Neuronal stem cell (in vitro differentiated cells): ENCODE results near the gene GLIPR1L2.

Source experiments
- DNase-seq: peaks from one replicate; pipeline ENCODE4 v3.0.0-alpha.2; 2013; ENCODE audit warnings: low spot score
- H2AFZ ChIP-seq: one replicate; pipeline ENCODE4 v1.6.1; 2013; ENCODE audit warnings: mild to moderate bottlenecking, low read length, inconsistent platforms
- H2AK5ac ChIP-seq: 2 replicates; pipeline ENCODE4 v1.6.1; 2013; ENCODE audit warnings: low read depth, mild to moderate bottlenecking, inconsistent platforms, low read length, moderate library complexity, mixed read lengths
- H2BK120ac ChIP-seq: 2 replicates; pipeline ENCODE4 v1.6.1; 2013; ENCODE audit warnings: low read depth, mild to moderate bottlenecking, inconsistent platforms, low read length, moderate library complexity, mixed read lengths
- H2BK12ac ChIP-seq: one replicate; pipeline ENCODE4 v1.6.1; 2013; ENCODE audit warnings: low read length, inconsistent platforms
- H2BK15ac ChIP-seq: 2 replicates; pipeline ENCODE4 v1.6.1; 2013; ENCODE audit warnings: mild to moderate bottlenecking, low read length, inconsistent platforms, mixed read lengths
- H2BK5ac ChIP-seq: one replicate; pipeline ENCODE4 v1.6.1; 2013; ENCODE audit warnings: inconsistent platforms, mild to moderate bottlenecking, low read length, moderate library complexity
- H3K14ac ChIP-seq: one replicate; pipeline ENCODE4 v1.6.1; 2013; ENCODE audit warnings: low read length, inconsistent platforms
- H3K18ac ChIP-seq: 2 replicates; pipeline ENCODE4 v1.6.1; 2013; ENCODE audit warnings: low read length, inconsistent platforms
- H3K23ac ChIP-seq: 2 replicates; pipeline ENCODE4 v1.6.1; 2013; ENCODE audit warnings: low read depth, mild to moderate bottlenecking, mixed read lengths, low read length, inconsistent platforms; ENCODE audit not compliant: poor library complexity
- H3K27ac ChIP-seq: replicated peaks from 3 replicates; pipeline ENCODE4 v1.5.1; 2013; ENCODE audit warnings: low read length, inconsistent platforms
- H3K27me3 ChIP-seq, 3 experiments: 2 replicates each; pipeline ENCODE4 v1.6.1; 2013; ENCODE audit warnings: low read length in 3 of 3, mild to moderate bottlenecking in 2 of 3, inconsistent platforms in 1 of 3, low read depth in 1 of 3, mixed read lengths in 1 of 3, moderate library complexity in 1 of 3; ENCODE audit not compliant: control insufficient read depth in 3 of 3, insufficient read depth in 3 of 3
- H3K36me3 ChIP-seq, 2 donors: replicated peaks in 1 of 2; 2 replicates each; pipeline ENCODE4 v1.6.1; 2013; ENCODE audit warnings: low read length in 2 of 2; ENCODE audit not compliant: control insufficient read depth in 2 of 2, insufficient read depth in 2 of 2
- H3K4ac ChIP-seq: 2 replicates; pipeline ENCODE4 v1.6.1; 2013; ENCODE audit warnings: inconsistent platforms, mild to moderate bottlenecking, low read length, moderate library complexity
- H3K4me1 ChIP-seq, 2 donors: 1 replicate in 1 of 2; 2 replicates in 1 of 2; pipeline ENCODE4 v1.6.1; 2013; ENCODE audit warnings: low read length in 2 of 2, low read depth in 1 of 2; ENCODE audit not compliant: control insufficient read depth in 2 of 2, insufficient read depth in 1 of 2
- H3K4me2 ChIP-seq: one replicate; pipeline ENCODE4 v1.6.1; 2013; ENCODE audit warnings: mild to moderate bottlenecking, low read length, inconsistent platforms; ENCODE audit not compliant: insufficient read depth, poor library complexity, severe bottlenecking
- H3K4me3 ChIP-seq, 2 donors: 2 replicates each; pipeline ENCODE4 v1.5.1; 2013; ENCODE audit warnings: low read length in 2 of 2, mild to moderate bottlenecking in 2 of 2, inconsistent platforms in 1 of 2, moderate library complexity in 1 of 2
- H3K79me1 ChIP-seq: one replicate; pipeline ENCODE4 v1.6.1; 2013; ENCODE audit warnings: low read depth, mild to moderate bottlenecking, inconsistent platforms, low read length, moderate library complexity
- H3K9ac ChIP-seq: one replicate; pipeline ENCODE4 v1.6.1; 2013; ENCODE audit warnings: mild to moderate bottlenecking, low read depth, low read length, inconsistent platforms; ENCODE audit not compliant: poor library complexity
- H3K9me3 ChIP-seq, 2 donors: replicated peaks in 1 of 2; 2 replicates each; pipeline versions ENCODE3 to v1.6.1; 2013; ENCODE audit warnings: low read length in 2 of 2, mild to moderate bottlenecking in 2 of 2, inconsistent platforms in 1 of 2, low read depth in 1 of 2, mixed read lengths in 1 of 2, moderate library complexity in 1 of 2; ENCODE audit not compliant: control insufficient read depth in 2 of 2, insufficient read depth in 1 of 2
- H4K8ac ChIP-seq: one replicate; pipeline ENCODE4 v1.6.1; 2013; ENCODE audit warnings: low read depth, mild to moderate bottlenecking, inconsistent platforms, low read length, moderate library complexity
- H4K91ac ChIP-seq: one replicate; pipeline ENCODE4 v1.6.1; 2013; ENCODE audit warnings: low read length, low read depth, mild to moderate bottlenecking, inconsistent platforms; ENCODE audit not compliant: poor library complexity
- WGBS, 2 donors: extraction: QIAGEN DNeasy Blood & Tissue Kit; methylation state at CpG; one replicate each; pipeline ENCODE4 v1.1.7; 2013; ENCODE audit warnings: missing lambda C conversion rate in 2 of 2, mixed read lengths in 1 of 2; ENCODE audit not compliant: insufficient read length in 2 of 2, insufficient replicate concordance in 1 of 2; ENCODE audit errors: extremely low coverage in 2 of 2; 5-methylcytosine and 5-hydroxymethylcytosine counted together

The GLIPR1L2 gene

GRCh38 chr12:75378354-75378753, 12.5 kb upstream of the GLIPR1L2 start:
- Histone ChIP-seq H2BK15ac (no peak overlapping the region), H4K8ac (no peak overlapping the region), H3K27me3 (no peaks in the 10 kb centered on the region), H3K18ac (no peak overlapping the region), H2BK12ac (no peak overlapping the region), H3K4me1 (peaks cover 0 to 5% of the 10 kb centered on the region in 2 donors), H2AK5ac (no peak overlapping the region), H4K91ac (no peak overlapping the region), H3K4ac (no peak overlapping the region), H3K79me1 (no peaks in the 10 kb centered on the region), H3K4me2 (no peak overlapping the region), H3K23ac (no peak overlapping the region), H3K4me3 (no peak overlapping the region), H3K27ac (no peak overlapping the region), H3K36me3 (no peaks in the 10 kb centered on the region), H3K9ac (no peak overlapping the region), H3K9me3 (peaks cover 0 to 3% of the 10 kb centered on the region in 2 donors), H2BK5ac (no peak overlapping the region), H2AFZ (no peak overlapping the region), H2BK120ac (no peak overlapping the region), H3K14ac (no peak overlapping the region)
- no CpG with 5 or more reads among the region's 1 CpG for WGBS, 2 donors
- DNase-seq, result no peak

GRCh38 chr12:75389061-75389460, 1.8 kb upstream of the GLIPR1L2 start:
- Histone ChIP-seq H4K8ac (no peak overlapping the region), H2BK15ac (no peak overlapping the region), H2BK5ac (no peak overlapping the region), H3K79me1 (no peaks in the 10 kb centered on the region), H2BK12ac (no peak overlapping the region), H2BK120ac (no peak overlapping the region), H3K4me2 (no peak overlapping the region), H2AFZ (peak overlapping the region; percentile 95), H3K4me3 (no peak overlapping the region), H3K23ac (no peak overlapping the region), H3K36me3 (no peaks in the 10 kb centered on the region), H2AK5ac (no peak overlapping the region), H3K27me3 (no peaks in the 10 kb centered on the region), H3K4ac (no peak overlapping the region), H3K9me3 (no peaks in the 10 kb centered on the region), H3K27ac (no peak overlapping the region), H3K4me1 (no peaks in the 10 kb centered on the region), H3K9ac (no peak overlapping the region), H3K18ac (no peak overlapping the region), H3K14ac (no peak overlapping the region), H4K91ac (no peak overlapping the region)
- no peak for DNase-seq
- no CpG with 5 or more reads among the region's 1 CpG for WGBS, 2 donors

- Histone ChIP-seq H3K4me1 (no peaks in the 10 kb centered on the region), H3K23ac (no peak overlapping the region), H2AK5ac (no peak overlapping the region), H3K79me1 (no peaks in the 10 kb centered on the region), H3K18ac (no peak overlapping the region), H3K4ac (no peak overlapping the region), H2BK5ac (no peak overlapping the region), H2BK12ac (no peak overlapping the region), H4K91ac (no peak overlapping the region), H3K36me3 (no peaks in the 10 kb centered on the region), H3K9me3 (no peaks in the 10 kb centered on the region), H2BK120ac (no peak overlapping the region), H4K8ac (no peak overlapping the region), H2BK15ac (no peak overlapping the region), H3K4me3 (no peak overlapping the region), H3K9ac (no peak overlapping the region), H3K27me3 (no peaks in the 10 kb centered on the region), H3K27ac (no peak overlapping the region), H2AFZ (peak overlapping the region; percentile 95), H3K4me2 (no peak overlapping the region), H3K14ac (no peak overlapping the region)
- no CpG with 5 or more reads among the region's 1 CpG for WGBS, 2 donors
- no peak for DNase-seq
Measured at GRCh38 chr12:75389706-75390105, 1.2 kb upstream of the GLIPR1L2 start.

- Histone ChIP-seq H3K27ac (no peak overlapping the region), H3K27me3 (no peaks in the 10 kb centered on the region)
Measured at GRCh38 chr12:75390156-75390898, 562 bp upstream of the GLIPR1L2 start.

More at GRCh38 chr12:75390156-75390898, 562 bp upstream of the GLIPR1L2 start:
- Histone ChIP-seq H3K79me1 (no peaks in the 10 kb centered on the region), H2BK12ac (no peak overlapping the region), H3K9me3 (no peaks in the 10 kb centered on the region), H3K4me3 (peak overlapping the region in 1 of 2 donors; percentile 44), H3K4me1 (no peaks in the 10 kb centered on the region), H3K36me3 (no peaks in the 10 kb centered on the region), H2BK5ac (no peak overlapping the region), H2BK15ac (no peak overlapping the region), H3K23ac (no peak overlapping the region), H3K9ac (no peak overlapping the region), H4K91ac (no peak overlapping the region), H4K8ac (no peak overlapping the region), H3K4ac (no peak overlapping the region), H2BK120ac (no peak overlapping the region), H2AFZ (peak overlapping the region; percentile 95), H3K18ac (no peak overlapping the region), H2AK5ac (no peak overlapping the region), H3K4me2 (peak overlapping the region; percentile 37), H3K14ac (no peak overlapping the region)
- DNase-seq, result no peak
- WGBS, 2 donors, result no CpG with 5 or more reads among the region's 6 CpGs
